Measurements from ENCODE around the gene DSCAML1.

DNA sequence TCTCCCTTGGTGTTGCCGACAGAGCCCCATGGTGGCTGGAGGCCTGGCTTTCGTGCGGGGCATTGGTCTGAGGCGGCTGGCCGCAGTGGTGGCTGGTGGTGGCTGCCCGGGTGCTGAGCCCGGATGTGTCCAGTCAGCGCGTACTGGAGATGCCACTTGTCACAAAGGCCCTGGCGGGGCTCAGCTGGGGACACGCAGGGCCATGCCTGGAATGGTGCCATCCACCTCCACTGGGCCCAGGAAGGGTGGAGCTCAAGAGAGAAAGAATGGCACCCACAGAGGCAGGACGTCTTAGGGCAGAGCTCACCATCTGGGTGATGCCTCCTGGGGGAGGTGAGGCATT, 376.9 kb downstream of the DSCAML1 start:
- TF ChIP-seq POLR2A (IDR thresholded peaks at IDR 0.05; ENCODE audit: control extremely low read depth in 1 of 2, low read depth in 2 of 2, low read length in 2 of 2) = no peak
- TF ChIP-seq, protein P1, sequence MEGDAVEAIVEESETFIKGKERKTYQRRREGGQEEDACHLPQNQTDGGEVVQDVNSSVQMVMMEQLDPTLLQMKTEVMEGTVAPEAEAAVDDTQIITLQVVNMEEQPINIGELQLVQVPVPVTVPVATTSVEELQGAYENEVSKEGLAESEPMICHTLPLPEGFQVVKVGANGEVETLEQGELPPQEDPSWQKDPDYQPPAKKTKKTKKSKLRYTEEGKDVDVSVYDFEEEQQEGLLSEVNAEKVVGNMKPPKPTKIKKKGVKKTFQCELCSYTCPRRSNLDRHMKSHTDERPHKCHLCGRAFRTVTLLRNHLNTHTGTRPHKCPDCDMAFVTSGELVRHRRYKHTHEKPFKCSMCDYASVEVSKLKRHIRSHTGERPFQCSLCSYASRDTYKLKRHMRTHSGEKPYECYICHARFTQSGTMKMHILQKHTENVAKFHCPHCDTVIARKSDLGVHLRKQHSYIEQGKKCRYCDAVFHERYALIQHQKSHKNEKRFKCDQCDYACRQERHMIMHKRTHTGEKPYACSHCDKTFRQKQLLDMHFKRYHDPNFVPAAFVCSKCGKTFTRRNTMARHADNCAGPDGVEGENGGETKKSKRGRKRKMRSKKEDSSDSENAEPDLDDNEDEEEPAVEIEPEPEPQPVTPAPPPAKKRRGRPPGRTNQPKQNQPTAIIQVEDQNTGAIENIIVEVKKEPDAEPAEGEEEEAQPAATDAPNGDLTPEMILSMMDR (IDR thresholded peaks at IDR 0.05; ENCODE audit: control extremely low read depth in 1 of 3, insufficient read depth in 1 of 3, low read depth in 1 of 3, low read length in 3 of 3) = no peak
- no peak for TF ChIP-seq POLR2AphosphoS5 (IDR thresholded peaks at IDR 0.05; ENCODE audit: low read depth, low read length)
- TF ChIP-seq, protein P2, sequence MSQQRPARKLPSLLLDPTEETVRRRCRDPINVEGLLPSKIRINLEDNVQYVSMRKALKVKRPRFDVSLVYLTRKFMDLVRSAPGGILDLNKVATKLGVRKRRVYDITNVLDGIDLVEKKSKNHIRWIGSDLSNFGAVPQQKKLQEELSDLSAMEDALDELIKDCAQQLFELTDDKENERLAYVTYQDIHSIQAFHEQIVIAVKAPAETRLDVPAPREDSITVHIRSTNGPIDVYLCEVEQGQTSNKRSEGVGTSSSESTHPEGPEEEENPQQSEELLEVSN (IDR thresholded peaks at IDR 0.05) = no peak
- no peak for TF ChIP-seq KDM1A (IDR thresholded peaks at IDR 0.05; ENCODE audit: borderline replicate concordance, low read length)
- no peak for TF ChIP-seq TBP (IDR thresholded peaks at IDR 0.05; ENCODE audit: low read depth, low read length)
- TF ChIP-seq CREB1 (IDR thresholded peaks at IDR 0.05) = no peak
- TF ChIP-seq CHD1 (IDR thresholded peaks at IDR 0.05; ENCODE audit: low read depth, low read length) = no peak
- TF ChIP-seq CHD2 (IDR thresholded peaks at IDR 0.05; ENCODE audit: low read length) = no peak
- TF ChIP-seq, protein P3, sequence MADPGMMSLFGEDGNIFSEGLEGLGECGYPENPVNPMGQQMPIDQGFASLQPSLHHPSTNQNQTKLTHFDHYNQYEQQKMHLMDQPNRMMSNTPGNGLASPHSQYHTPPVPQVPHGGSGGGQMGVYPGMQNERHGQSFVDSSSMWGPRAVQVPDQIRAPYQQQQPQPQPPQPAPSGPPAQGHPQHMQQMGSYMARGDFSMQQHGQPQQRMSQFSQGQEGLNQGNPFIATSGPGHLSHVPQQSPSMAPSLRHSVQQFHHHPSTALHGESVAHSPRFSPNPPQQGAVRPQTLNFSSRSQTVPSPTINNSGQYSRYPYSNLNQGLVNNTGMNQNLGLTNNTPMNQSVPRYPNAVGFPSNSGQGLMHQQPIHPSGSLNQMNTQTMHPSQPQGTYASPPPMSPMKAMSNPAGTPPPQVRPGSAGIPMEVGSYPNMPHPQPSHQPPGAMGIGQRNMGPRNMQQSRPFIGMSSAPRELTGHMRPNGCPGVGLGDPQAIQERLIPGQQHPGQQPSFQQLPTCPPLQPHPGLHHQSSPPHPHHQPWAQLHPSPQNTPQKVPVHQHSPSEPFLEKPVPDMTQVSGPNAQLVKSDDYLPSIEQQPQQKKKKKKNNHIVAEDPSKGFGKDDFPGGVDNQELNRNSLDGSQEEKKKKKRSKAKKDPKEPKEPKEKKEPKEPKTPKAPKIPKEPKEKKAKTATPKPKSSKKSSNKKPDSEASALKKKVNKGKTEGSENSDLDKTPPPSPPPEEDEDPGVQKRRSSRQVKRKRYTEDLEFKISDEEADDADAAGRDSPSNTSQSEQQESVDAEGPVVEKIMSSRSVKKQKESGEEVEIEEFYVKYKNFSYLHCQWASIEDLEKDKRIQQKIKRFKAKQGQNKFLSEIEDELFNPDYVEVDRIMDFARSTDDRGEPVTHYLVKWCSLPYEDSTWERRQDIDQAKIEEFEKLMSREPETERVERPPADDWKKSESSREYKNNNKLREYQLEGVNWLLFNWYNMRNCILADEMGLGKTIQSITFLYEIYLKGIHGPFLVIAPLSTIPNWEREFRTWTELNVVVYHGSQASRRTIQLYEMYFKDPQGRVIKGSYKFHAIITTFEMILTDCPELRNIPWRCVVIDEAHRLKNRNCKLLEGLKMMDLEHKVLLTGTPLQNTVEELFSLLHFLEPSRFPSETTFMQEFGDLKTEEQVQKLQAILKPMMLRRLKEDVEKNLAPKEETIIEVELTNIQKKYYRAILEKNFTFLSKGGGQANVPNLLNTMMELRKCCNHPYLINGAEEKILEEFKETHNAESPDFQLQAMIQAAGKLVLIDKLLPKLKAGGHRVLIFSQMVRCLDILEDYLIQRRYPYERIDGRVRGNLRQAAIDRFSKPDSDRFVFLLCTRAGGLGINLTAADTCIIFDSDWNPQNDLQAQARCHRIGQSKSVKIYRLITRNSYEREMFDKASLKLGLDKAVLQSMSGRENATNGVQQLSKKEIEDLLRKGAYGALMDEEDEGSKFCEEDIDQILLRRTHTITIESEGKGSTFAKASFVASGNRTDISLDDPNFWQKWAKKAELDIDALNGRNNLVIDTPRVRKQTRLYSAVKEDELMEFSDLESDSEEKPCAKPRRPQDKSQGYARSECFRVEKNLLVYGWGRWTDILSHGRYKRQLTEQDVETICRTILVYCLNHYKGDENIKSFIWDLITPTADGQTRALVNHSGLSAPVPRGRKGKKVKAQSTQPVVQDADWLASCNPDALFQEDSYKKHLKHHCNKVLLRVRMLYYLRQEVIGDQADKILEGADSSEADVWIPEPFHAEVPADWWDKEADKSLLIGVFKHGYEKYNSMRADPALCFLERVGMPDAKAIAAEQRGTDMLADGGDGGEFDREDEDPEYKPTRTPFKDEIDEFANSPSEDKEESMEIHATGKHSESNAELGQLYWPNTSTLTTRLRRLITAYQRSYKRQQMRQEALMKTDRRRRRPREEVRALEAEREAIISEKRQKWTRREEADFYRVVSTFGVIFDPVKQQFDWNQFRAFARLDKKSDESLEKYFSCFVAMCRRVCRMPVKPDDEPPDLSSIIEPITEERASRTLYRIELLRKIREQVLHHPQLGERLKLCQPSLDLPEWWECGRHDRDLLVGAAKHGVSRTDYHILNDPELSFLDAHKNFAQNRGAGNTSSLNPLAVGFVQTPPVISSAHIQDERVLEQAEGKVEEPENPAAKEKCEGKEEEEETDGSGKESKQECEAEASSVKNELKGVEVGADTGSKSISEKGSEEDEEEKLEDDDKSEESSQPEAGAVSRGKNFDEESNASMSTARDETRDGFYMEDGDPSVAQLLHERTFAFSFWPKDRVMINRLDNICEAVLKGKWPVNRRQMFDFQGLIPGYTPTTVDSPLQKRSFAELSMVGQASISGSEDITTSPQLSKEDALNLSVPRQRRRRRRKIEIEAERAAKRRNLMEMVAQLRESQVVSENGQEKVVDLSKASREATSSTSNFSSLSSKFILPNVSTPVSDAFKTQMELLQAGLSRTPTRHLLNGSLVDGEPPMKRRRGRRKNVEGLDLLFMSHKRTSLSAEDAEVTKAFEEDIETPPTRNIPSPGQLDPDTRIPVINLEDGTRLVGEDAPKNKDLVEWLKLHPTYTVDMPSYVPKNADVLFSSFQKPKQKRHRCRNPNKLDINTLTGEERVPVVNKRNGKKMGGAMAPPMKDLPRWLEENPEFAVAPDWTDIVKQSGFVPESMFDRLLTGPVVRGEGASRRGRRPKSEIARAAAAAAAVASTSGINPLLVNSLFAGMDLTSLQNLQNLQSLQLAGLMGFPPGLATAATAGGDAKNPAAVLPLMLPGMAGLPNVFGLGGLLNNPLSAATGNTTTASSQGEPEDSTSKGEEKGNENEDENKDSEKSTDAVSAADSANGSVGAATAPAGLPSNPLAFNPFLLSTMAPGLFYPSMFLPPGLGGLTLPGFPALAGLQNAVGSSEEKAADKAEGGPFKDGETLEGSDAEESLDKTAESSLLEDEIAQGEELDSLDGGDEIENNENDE (IDR thresholded peaks at IDR 0.05; ENCODE audit: insufficient replicate concordance, low read length) = no peak
- TF ChIP-seq RXRA (IDR thresholded peaks at IDR 0.05; ENCODE audit: insufficient read depth, low read depth, low read length) = no peak
- TF ChIP-seq RNF2 (IDR thresholded peaks at IDR 0.05; ENCODE audit: borderline replicate concordance, low read depth, low read length, missing control alignments, poor library complexity, severe bottlenecking) = no peak

Data from H1 (cell line).